ENCODE measurements around the gene DPAGT1. TPM values are rescaled to one million over a fixed set of nuclear protein-coding genes. Genes with fewer than 3 reads are reported as not detected.
A peak's percentile ranks its signal among the peaks of the same experiment; 100 is the strongest.

The DPAGT1 gene
- total RNA-seq, 2 donors from 2014 or later = 25.9 to 27.7 TPM

DNA sequence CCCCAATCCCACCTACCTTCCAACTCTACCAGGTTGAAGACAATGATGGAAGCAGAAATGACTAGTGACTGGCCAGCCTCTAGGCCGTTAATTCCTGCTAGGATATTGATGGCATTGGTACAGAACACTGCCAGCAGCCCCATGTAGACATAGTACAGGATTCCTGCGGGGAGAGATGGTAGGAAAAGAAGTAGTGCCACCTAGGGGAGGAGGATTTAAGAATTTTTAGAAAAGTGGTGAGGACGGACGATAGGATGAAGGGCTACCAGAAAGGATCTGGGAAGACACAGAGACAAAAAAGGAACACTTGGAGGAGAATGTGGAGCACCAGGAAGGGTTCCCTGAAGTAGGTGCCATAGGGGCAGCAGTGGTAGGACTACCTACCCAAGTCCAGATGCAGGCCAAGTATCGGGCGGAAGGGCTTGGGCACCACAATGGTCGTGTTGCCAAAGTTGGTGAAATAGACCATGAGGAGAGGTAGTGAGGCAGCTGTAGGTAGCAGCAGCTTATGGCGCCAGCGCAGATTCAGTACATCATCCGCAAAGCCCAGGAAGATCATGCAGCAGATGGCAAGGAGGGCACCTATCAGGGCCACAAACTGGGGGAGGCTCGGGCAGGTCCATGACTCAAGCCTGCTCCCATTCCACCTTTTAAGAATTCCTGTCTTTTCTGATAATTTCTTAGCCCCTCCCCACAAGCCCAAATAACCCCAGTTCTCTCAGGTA lies 1.2 kb downstream of the DPAGT1 start:
- no peak for ATAC-seq
- intact Hi-C loops (cut with DNase I) = no loop called here
- no peak for DNase-seq

DNA sequence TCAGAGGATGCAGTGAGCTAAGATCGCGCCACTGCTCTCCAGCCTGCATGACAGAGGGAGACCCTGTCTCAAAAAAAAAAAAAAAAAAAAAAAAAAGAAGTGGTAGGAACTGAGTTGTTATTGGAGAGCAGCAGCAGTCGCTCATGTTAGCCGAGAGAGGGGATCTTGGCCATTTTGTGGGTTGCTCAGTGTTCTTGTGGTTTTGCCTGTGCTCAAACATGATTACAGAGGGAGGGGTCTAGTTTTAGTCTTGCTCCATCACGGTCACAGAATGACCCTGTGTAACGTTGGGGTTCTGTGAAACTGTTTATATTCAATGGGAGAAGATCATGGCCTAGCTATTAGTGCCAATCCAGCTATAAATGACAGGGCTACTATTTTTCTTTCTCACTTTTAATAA lies 1.9 kb downstream of the DPAGT1 start:
- intact Hi-C loops (cut with DNase I) = no loop called here
- DNase-seq (no peak), ATAC-seq (no peak)

DNA sequence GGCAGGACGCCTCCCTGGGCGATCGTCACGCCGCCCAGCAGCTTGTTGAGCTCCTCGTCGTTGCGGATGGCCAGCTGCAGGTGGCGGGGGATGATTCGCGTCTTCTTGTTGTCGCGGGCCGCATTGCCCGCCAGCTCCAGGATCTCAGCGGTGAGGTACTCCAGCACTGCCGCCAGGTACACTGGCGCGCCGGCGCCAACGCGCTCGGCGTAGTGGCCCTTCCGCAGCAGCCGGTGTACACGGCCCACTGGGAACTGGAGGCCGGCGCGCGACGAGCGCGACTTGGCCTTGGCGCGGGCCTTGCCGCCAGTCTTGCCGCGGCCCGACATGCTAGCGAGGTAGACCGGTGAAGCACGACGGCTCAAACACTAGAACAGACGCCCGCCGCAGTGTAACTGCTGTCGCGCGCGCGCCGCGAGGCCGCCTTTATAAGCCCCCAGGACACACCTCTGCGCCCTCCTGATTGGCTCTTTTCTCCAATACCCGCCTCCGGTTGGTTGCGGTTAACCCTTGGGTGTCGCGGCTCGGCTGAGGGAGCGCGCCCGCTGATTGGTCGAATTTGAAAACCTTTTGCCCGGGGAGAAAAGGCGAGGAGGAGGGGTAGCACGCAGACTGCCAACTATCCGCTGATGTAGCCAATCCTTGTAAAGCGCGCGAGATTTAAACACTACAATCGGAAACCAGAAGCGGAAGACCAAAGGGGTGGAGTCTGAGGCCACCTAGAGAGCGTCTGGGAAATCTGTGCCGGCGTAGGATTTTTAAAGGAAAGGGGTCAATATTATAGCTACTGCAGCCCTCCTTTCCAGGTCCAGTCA lies 6.4 kb downstream of the DPAGT1 start:
- DNase-seq (peak; percentile 99), ATAC-seq (peak; percentile 96)
- intact Hi-C loops (cut with DNase I) = no loop called here

DNA sequence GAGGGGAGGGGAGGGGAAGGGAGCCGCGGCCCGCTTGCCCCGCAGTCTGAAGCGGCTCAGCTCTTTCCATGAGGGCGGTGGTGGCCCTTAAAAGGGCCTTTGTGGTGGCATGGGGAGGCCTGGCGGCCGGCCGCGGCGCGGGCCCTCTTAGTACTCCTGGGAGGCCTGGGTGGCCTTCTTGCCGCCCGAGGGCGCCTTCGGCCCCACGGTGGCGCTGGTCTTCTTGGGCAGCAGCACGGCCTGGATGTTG lies 6.9 kb downstream of the DPAGT1 start:
- DNase-seq = peak; percentile 89
- ATAC-seq = peak; percentile 88 to 89
- intact Hi-C loops (cut with DNase I) = no loop called here

DNA sequence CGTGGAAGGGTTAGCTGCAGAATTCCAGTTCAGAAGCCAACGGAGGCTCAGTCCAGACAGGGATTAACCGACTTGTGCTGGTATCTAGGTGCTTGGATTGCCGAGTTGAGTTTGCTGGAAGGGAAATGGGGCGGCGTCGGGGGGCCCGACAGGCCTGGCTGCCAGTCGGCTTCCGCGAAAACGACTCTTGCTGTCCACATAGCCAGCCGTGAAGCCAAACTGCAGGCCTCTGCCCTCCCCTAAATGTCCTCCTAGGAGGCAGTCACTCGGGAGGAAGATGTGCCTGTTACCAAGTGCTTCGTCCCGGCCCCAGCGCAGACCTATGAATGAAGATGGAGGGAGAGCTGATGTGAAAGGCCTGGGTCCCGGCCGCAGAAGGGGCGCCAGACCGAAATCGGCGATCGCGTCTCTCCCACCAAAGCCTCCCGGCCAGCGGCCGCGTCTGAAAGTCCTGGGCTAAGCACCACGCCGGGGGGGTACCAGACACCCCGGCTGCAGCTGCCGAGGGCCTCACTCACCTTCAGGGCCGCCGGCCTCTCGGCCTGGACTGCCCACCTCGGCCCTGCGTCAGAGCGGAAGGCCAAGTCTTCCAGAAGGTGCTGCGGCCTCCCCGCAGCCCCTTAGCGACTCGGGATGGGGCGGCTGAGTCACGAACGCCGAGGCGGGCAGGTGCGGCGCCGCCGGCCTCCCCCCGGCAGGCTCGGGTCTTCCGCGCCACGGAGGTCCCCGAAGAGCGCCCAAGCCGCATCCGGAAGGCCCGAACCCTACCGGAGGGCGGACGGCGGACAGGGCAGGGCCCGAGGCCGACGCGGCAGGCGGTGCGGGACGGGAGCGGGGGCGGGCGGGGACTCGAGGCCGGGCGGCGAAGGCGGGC lies 7.5 kb downstream of the DPAGT1 start:
- peak; percentile 24 to 48 for ATAC-seq
- DNase-seq = peak; percentile 45
- intact Hi-C loops (cut with DNase I) = no loop called here

DNA sequence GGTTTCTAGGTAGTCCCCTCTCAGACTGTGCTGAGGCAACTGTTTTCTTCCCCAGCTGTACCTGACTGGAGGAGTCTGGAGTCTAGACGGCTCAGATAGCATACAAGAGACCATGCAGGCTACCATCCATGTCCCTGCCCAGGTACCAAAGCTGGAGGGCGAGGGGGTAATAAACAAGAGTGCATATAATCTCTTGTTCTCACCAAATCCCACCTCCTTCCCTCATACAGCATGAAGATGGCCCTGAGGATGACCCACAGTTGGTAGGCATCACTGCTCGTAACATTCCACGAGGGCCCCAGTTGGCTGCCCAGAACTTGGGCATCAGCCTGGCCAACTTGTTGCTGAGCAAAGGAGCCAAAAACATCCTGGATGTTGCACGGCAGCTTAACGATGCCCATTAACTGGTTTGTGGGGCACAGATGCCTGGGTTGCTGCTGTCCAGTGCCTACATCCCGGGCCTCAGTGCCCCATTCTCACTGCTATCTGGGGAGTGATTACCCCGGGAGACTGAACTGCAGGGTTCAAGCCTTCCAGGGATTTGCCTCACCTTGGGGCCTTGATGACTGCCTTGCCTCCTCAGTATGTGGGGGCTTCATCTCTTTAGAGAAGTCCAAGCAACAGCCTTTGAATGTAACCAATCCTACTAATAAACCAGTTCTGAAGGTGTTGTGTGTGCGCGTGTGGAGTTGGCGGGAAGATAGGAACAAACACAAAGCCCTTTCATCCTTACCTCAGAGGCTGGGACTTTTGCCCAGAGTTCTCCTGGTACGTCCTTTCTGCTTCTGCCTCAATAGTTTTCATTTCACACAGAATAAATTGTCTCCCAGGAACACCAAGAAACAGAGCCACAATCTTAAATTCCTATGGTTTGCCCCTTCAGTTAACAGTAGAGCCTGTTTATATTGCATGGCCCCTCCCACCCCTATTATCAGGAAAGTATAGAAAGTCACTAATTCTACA lies 8.5 kb downstream of the DPAGT1 start:
- intact Hi-C loops (cut with DNase I) = no loop called here
- DNase-seq (no peak), ATAC-seq (no peak)

DNA sequence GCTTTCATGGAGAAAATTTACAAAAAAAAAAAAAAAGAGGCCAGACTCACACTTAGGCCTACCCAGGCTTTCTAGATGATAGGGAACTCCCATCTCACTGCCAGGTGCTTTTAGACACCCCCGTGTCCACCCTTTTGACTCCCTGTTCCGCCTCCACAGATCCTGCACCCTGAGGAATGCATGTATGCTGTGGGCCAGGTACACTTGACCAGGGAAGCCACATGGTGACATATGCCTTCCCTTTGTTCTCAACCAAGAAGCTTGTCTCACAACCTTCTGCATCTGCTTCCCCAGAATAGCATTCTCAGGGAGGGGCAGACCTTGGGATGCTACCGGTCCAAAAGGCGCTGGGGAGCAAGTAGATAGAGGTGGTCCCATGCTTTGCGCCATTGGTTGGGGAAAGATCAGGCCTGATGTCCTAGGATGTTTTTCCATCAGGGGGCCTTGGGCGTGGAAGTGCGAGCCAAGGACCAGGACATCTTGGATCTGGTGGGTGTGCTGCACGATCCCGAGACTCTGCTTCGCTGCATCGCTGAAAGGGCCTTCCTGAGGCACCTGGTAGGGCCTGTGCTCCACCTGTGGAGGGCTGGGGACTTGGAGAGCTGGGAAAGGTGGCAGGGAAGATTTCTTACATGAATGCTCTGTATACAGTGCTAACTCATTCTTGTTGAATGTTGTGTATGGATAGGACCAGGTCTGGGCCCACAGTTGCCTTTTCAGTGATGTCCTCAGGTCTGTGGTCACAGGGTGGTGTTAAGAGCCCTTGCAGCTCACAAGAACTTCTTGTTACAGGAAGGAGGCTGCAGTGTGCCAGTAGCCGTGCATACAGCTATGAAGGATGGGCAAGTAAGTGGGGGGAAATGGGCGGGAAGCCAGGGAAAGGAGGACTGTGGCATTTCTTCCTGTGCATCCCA lies 9.4 kb downstream of the DPAGT1 start:
- intact Hi-C loops (cut with DNase I) = no loop called here
- ATAC-seq = no peak

DNA sequence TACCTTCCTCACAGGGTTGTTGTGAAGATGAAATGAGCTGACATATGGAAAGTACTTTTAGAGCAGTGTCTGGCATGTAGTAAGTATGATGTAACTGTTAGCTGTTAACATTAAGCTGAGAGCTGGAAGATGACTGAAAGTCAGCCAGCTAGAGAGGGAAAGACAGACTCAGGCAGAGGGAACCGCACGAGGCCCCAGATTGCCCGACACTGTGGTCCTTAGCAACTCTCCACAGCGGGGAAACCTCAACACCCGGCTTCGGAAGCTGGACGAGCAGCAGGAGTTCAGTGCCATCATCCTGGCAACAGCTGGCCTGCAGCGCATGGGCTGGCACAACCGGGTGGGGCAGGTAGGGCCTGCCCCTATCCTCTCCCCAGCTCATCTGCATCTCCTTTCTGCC lies 10.5 kb downstream of the DPAGT1 start:
- DNase-seq (no peak), ATAC-seq (no peak)

More for the DNA sequence above, 9.4 kb downstream of the DPAGT1 start:
- DNase-seq = no peak

DNA sequence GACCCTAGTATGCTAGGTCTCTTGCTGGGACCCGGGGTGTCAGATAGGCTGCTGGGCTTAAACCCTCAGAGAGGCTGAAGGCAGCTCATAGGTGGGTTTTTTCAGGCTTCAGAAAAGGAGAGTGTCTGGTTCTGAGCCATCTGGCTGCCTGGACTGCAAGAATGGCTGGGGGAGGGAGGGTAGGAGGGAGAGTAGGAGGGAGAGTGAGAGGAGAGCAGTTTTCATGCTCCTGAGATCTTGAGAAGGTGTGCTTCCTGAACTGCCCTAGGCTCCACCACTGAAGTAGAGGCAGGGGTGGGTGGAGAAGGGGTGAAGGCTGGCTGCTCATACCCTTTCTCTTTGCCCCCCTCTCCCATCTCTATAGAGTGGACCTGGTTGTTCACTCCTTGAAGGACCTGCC lies 12.3 kb downstream of the DPAGT1 start:
- no peak for DNase-seq
- ATAC-seq = no peak
- intact Hi-C loops (cut with DNase I) = no loop called here

More for the DNA sequence above, 10.5 kb downstream of the DPAGT1 start:
- intact Hi-C loops (cut with DNase I) = no loop called here

DNA sequence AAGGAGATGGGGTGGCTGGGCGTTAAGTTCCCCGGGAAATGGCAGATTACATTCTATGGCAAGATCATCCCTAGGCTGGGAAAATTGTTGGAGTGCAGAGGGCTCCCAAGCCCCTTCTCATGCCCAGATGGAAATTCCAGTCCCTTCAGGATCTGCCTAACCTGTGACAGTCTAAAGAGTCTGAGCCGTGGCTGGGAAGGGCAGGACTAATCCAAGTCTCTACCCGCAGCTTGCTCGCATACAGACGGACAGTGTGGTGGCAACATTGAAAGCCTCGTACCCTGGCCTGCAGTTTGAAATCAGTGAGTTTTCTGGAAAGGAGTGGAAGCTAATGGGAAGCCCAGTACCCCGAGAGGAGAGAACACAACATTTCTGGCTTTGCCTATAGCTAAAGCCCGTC lies 13.2 kb downstream of the DPAGT1 start:
- no peak for DNase-seq
- intact Hi-C loops (cut with DNase I) = no loop called here
- ATAC-seq = no peak

DNA sequence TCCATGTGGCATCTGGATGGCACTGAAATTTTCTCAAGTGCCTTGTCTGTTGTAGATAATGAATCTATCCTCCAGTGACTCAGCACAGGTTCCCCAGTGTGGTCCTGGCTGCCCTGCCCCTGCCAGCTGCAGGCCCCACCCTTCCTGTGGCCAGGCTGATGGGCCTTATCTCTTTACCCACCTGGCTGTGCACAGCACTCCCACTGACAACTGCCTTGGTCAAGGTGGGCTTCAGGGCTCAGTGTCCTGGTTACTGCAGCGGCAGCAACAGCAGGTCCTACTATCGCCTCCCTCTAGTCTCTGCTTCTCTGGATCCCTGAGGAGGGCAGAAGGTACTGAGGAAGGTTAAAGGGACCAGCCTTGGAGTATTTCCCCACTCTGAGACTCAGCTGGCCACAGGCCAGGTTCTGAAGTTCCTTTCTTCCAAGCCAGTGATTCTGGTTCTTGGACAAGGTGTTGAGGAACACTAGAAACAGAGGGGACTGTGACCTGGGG lies 13.9 kb downstream of the DPAGT1 start:
- no peak for DNase-seq
- ATAC-seq = no peak
- intact Hi-C loops (cut with DNase I) = no loop called here

DNA sequence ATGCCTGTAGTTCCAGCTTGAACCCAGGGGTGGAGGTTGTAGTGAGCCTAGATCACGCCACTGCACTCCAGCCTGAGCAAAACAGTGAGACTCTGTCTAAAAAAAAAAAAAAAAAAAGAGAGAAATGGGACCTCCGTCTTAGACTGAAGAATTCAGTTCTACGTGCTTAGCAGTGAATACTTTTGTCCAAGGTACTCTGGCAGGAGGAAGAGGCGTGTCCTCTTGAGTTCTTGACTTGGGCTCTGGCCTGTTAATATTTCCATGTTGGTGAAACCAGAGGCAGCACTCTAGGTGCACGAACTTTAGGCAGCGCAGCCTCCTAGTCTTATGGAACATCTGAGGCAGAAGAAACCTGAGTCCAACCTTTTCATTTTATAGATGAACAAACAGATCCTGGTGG lies 14.5 kb downstream of the DPAGT1 start:
- ATAC-seq (no peak), DNase-seq (no peak)
- intact Hi-C loops (cut with DNase I) = no loop called here

DNA sequence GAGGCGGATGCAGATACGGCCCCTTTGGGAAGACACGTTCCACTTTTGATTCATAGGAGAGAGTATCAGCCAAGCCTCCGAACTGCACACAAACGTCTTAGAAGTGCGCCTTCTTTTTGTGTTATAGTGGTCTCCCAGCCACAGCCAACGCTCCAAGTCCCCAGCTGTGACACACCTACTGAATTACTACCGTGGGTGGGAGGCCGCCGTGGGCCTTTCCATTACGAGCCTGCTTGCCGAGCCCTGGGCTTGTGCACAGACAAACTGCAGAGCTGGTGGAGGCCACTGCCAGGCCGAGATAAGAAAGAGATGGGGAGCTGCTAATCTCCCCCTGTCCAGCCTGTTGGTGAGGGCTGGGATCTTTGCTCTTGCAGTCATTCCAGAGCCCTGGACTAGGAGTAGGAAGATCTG lies 16.2 kb downstream of the DPAGT1 start:
- ATAC-seq = peak in 1 of 2 donors; percentile 9
- no peak for DNase-seq
- intact Hi-C loops (cut with DNase I) = no loop called here

DNA sequence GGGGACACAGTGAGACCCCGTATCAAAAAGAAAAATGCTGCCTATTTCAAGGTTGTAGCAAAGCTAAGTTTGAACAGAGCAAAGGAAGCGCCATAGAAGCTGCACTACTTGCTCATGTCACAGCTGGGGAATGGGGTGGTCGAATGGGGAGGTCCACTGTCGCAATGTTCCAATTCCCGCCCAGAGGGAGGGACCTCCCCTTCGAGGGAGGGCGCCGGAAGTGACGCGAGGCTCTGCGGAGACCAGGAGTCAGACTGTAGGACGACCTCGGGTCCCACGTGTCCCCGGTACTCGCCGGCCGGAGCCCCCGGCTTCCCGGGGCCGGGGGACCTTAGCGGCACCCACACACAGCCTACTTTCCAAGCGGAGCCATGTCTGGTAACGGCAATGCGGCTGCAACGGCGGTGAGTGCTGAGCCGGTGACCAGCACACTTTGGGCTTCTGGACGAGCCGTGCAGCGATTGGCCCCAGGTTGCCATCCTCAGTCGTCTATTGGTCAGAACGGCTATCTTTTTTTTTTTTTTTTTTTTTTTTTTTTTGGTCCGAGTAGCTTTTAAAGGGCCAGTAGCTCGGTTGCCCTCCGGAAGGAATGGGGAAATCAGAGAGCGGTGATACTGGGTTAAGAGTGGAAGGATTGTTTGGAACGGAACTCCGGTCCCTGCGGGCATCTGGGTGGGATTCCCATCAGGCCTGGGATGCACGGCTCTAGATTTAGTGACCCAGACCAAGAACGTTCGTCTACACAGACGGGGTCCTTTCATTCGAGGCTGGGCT lies 16.8 kb downstream of the DPAGT1 start, which contains the start of gene HMBS:
TSS of gene HMBS (plus strand) at position 219 of the 774 bp plus-strand sequence. CDS start at position 372, 153 bp downstream.
- intact Hi-C loops (cut with DNase I) = no loop called here

DNA sequence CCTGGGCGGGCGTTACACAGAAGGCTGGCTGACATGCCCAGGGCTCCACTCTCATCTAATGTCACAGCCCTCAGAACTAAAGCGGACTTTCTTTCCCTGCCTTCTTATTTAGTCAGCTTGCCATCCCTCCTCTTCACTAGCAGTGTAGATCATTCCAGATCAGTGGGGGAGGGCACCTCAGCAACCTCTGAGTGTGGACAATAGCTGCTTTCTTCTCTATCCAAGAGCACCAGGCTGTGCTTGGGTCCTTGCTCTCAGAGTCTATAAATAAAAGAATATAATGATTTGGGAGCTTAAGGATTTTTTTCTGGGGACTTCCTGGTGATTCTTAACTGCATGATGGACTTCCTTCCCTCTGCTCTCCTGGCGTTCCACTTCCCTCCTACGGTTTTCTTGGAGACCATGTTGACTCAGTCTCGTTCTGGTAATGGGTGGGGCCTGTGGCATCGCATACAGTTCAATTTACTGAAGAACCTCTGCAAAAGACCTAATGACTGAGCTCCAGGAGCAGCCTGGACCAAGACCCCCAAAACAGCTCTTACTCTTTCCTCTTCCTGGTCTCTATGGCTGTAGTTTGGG lies 19.9 kb downstream of the DPAGT1 start:
- ATAC-seq (no peak), DNase-seq (no peak)
- intact Hi-C loops (cut with DNase I) = no loop called here

More for the DNA sequence above, 16.8 kb downstream of the DPAGT1 start, which contains the start of gene HMBS:
- ATAC-seq (peak; percentile 98), DNase-seq (peak; percentile 94)

DNA sequence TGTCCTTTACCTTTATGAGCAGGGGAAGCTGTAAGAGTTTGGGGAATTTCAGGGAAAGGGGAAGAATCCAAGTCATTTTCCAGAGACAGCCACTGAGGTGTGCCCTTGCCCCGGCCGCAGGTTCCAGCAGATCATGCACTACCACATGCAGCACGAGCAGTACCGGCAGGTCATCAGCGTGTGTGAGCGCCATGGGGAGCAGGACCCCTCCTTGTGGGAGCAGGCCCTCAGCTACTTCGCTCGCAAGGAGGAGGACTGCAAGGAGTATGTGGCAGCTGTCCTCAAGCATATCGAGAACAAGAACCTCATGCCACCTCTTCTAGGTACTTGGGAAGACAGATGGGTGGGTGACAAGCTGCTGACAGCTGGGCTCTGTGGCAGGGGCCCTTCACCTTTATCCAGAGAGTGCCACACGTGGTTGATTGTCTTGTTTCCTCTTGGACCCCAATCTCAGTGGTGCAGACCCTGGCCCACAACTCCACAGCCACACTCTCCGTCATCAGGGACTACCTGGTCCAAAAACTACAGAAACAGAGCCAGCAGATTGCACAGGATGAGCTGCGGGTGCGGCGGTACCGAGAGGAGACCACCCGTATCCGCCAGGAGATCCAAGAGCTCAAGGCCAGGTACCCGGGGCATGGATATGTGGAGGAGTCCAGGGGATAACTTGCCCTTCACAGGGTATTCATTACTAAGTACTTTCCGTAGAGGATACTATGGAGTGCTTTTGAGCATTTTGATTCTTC lies 22.8 kb downstream of the DPAGT1 start:
- DNase-seq = no peak
- intact Hi-C loops (cut with DNase I) = no loop called here
- ATAC-seq = no peak
